ENCODE results near the gene STX17. TPM values are rescaled to one million over a fixed set of nuclear protein-coding genes. Genes with fewer than 3 reads are reported as not detected.

The STX17 gene
- total RNA-seq, 4 donors from 2014 or later = 42.4 to 52.3 (median 47.3) TPM

GRCh38 chr9:99918134-99918533, 11.7 kb downstream of the STX17 start:
- no peak overlapping the region for H3K27ac ChIP-seq
- no peak for ATAC-seq

GRCh38 chr9:99919930-99920329, 13.5 kb downstream of the STX17 start:
- H3K27me3 ChIP-seq = no peaks in the 10 kb centered on the region
- no peak overlapping the region for H3K4me3 ChIP-seq
- no peak overlapping the region for H3K27ac ChIP-seq
- ATAC-seq = no peak
- H3K4me1 ChIP-seq = no peaks in the 10 kb centered on the region
- WGBS, 2 donors (ENCODE audit: low coverage in 1 of 2) = 75 to 80% methylated on average over 2 of the region's 2 CpGs
- no peak for TF ChIP-seq CTCF (IDR thresholded peaks at IDR 0.05)
- TF ChIP-seq POLR2AphosphoS5 (IDR thresholded peaks at IDR 0.05) = no peak
- TF ChIP-seq POLR2A (IDR thresholded peaks at IDR 0.05) = no peak
- TF ChIP-seq EP300 (IDR thresholded peaks at IDR 0.05) = no peak
- peaks cover 0 to 5% (median 0%) of the 10 kb centered on the region in 3 donors for H3K9me3 ChIP-seq
- H3K36me3 ChIP-seq = peaks cover 9 to 88% of the 10 kb centered on the region in 2 donors

More at GRCh38 chr9:99918134-99918533, 11.7 kb downstream of the STX17 start:
- H3K4me1 ChIP-seq = no peaks in the 10 kb centered on the region
- TF ChIP-seq CTCF (IDR thresholded peaks at IDR 0.05) = no peak
- no peak for TF ChIP-seq EP300 (IDR thresholded peaks at IDR 0.05)
- no peak for TF ChIP-seq POLR2AphosphoS5 (IDR thresholded peaks at IDR 0.05)
- no peak for TF ChIP-seq POLR2A (IDR thresholded peaks at IDR 0.05)
- H3K36me3 ChIP-seq = peaks cover 9 to 70% of the 10 kb centered on the region in 2 donors
- no peaks in the 10 kb centered on the region for H3K9me3 ChIP-seq
- H3K27me3 ChIP-seq = no peaks in the 10 kb centered on the region
- no peak overlapping the region for H3K4me3 ChIP-seq
- WGBS, 2 donors (ENCODE audit: low coverage in 1 of 2) = 71 to 96% methylated on average over 3 of the region's 3 CpGs

GRCh38 chr9:99921875-99922710, 15.6 kb downstream of the STX17 start:
- 62% methylated on average over 3 to 4 of the region's 4 CpGs for WGBS, 2 donors (ENCODE audit: low coverage in 1 of 2)
- no peak for TF ChIP-seq POLR2A (IDR thresholded peaks at IDR 0.05)
- TF ChIP-seq EP300 (IDR thresholded peaks at IDR 0.05) = no peak
- no peak for TF ChIP-seq CTCF (IDR thresholded peaks at IDR 0.05)
- no peak for TF ChIP-seq POLR2AphosphoS5 (IDR thresholded peaks at IDR 0.05)
- ATAC-seq = no peak

GRCh38 chr9:99922711-99923030, 16.2 kb downstream of the STX17 start:
- H3K36me3 ChIP-seq = peaks cover 0 to 80% of the 10 kb centered on the region in 2 donors
- H3K27ac ChIP-seq = no peak overlapping the region
- H3K27me3 ChIP-seq = no peaks in the 10 kb centered on the region
- TF ChIP-seq EP300 (IDR thresholded peaks at IDR 0.05) = no peak
- no peak for TF ChIP-seq POLR2AphosphoS5 (IDR thresholded peaks at IDR 0.05)
- TF ChIP-seq POLR2A (IDR thresholded peaks at IDR 0.05) = no peak
- no peak for TF ChIP-seq CTCF (IDR thresholded peaks at IDR 0.05)
- H3K4me1 ChIP-seq = no peaks in the 10 kb centered on the region
- no peak overlapping the region for H3K4me3 ChIP-seq
- peaks cover 0 to 27% (median 0%) of the 10 kb centered on the region in 3 donors for H3K9me3 ChIP-seq
- no peak for ATAC-seq

More at GRCh38 chr9:99921875-99922710, 15.6 kb downstream of the STX17 start:
- H3K4me3 ChIP-seq = no peak overlapping the region
- no peaks in the 10 kb centered on the region for H3K4me1 ChIP-seq
- peaks cover 3 to 80% of the 10 kb centered on the region in 2 donors for H3K36me3 ChIP-seq
- no peak overlapping the region for H3K27ac ChIP-seq
- no peaks in the 10 kb centered on the region for H3K27me3 ChIP-seq
- H3K9me3 ChIP-seq = peaks cover 0 to 26% (median 0%) of the 10 kb centered on the region in 3 donors

- H3K36me3 ChIP-seq = peaks cover 0 to 72% of the 10 kb centered on the region in 2 donors
- TF ChIP-seq CTCF (IDR thresholded peaks at IDR 0.05) (no peak), EP300 (IDR thresholded peaks at IDR 0.05) (no peak), POLR2AphosphoS5 (IDR thresholded peaks at IDR 0.05) (no peak), POLR2A (IDR thresholded peaks at IDR 0.05) (no peak)
- H3K4me3 ChIP-seq = no peak overlapping the region
- WGBS, 2 donors (ENCODE audit: low coverage in 1 of 2) = 87 to 100% methylated on average over 4 of the region's 4 CpGs
- peaks cover 0 to 27% (median 0%) of the 10 kb centered on the region in 3 donors for H3K9me3 ChIP-seq
- no peaks in the 10 kb centered on the region for H3K27me3 ChIP-seq
- H3K4me1 ChIP-seq = no peaks in the 10 kb centered on the region
- ATAC-seq = no peak
- no peak overlapping the region for H3K27ac ChIP-seq
These were observed 19.1 kb downstream of the STX17 start for GRCh38 chr9:99925541-99925940.

Data from gastroesophageal sphincter (tissue), 4 donors.